Trophoblast cell (in vitro differentiated cells and primary cell): ENCODE measurements around the gene ANP32E.

Source experiments
- DNase-seq, 2 donors: peaks; one replicate each; pipeline ENCODE4 v3.0.0-alpha.2; 2016
- H2AFZ ChIP-seq: 2 replicates; pipeline ENCODE4 v1.6.1; 2013; ENCODE audit warnings: low read length, moderate library complexity, mild to moderate bottlenecking; ENCODE audit not compliant: insufficient read depth, poor library complexity
- H2AK5ac ChIP-seq: 2 replicates; pipeline ENCODE4 v1.6.1; 2013; ENCODE audit warnings: mild to moderate bottlenecking, low read length
- H2BK120ac ChIP-seq: 2 replicates; pipeline ENCODE4 v1.6.1; 2013; ENCODE audit warnings: low read length, mild to moderate bottlenecking, moderate library complexity; ENCODE audit not compliant: insufficient read depth, poor library complexity
- H2BK12ac ChIP-seq: 2 replicates; pipeline ENCODE4 v1.6.1; 2013; ENCODE audit warnings: mild to moderate bottlenecking, low read length, moderate library complexity
- H2BK5ac ChIP-seq: 2 replicates; pipeline ENCODE4 v1.6.1; 2013; ENCODE audit warnings: low read length, low read depth, moderate library complexity, mild to moderate bottlenecking; ENCODE audit not compliant: poor library complexity
- H3K14ac ChIP-seq: 2 replicates; pipeline ENCODE4 v1.6.1; 2013; ENCODE audit warnings: mild to moderate bottlenecking, low read length
- H3K18ac ChIP-seq: 2 replicates; pipeline ENCODE4 v1.6.1; 2013; ENCODE audit warnings: mild to moderate bottlenecking, low read length
- H3K23ac ChIP-seq: 2 replicates; pipeline ENCODE4 v1.6.1; 2013; ENCODE audit warnings: low read length
- H3K27ac ChIP-seq: 2 replicates; pipeline ENCODE4 v1.5.1; 2013; ENCODE audit warnings: low read depth, mild to moderate bottlenecking, inconsistent platforms, low read length, moderate library complexity
- H3K27me3 ChIP-seq: 2 replicates; pipeline ENCODE4 v1.6.1; 2013; ENCODE audit warnings: inconsistent platforms, mild to moderate bottlenecking, low read length, moderate library complexity; ENCODE audit not compliant: insufficient read depth
- H3K36me3 ChIP-seq, 2 experiments: 1 replicate in 1 of 2; 2 replicates in 1 of 2; pipeline ENCODE4 v1.6.1; 2013; ENCODE audit warnings: low read length in 2 of 2, mild to moderate bottlenecking in 2 of 2, moderate library complexity in 1 of 2; ENCODE audit not compliant: insufficient read depth in 2 of 2, control insufficient read depth in 1 of 2
- H3K4ac ChIP-seq: 2 replicates; pipeline ENCODE4 v1.6.1; 2013; ENCODE audit warnings: low read depth, mild to moderate bottlenecking, low read length, moderate library complexity
- H3K4me1 ChIP-seq, 2 experiments: 1 replicate in 1 of 2; 2 replicates in 1 of 2; pipeline ENCODE4 v1.6.1; 2013; ENCODE audit warnings: low read length in 2 of 2, mild to moderate bottlenecking in 2 of 2, moderate library complexity in 1 of 2; ENCODE audit not compliant: insufficient read depth in 2 of 2, control insufficient read depth in 1 of 2
- H3K4me2 ChIP-seq: 2 replicates; pipeline ENCODE4 v1.6.1; 2013; ENCODE audit warnings: inconsistent platforms, mild to moderate bottlenecking, low read length, moderate library complexity
- H3K4me3 ChIP-seq: 2 replicates; pipeline ENCODE4 v1.5.1; 2013; ENCODE audit warnings: mild to moderate bottlenecking, low read depth, low read length, inconsistent platforms
- H3K79me1 ChIP-seq: one replicate; pipeline ENCODE4 v1.6.1; 2013; ENCODE audit warnings: low read length
- H3K79me2 ChIP-seq: 2 replicates; pipeline ENCODE4 v1.6.1; 2013; ENCODE audit warnings: low read length, mild to moderate bottlenecking; ENCODE audit not compliant: control insufficient read depth, insufficient read depth, poor library complexity
- H3K9ac ChIP-seq: 2 replicates; pipeline ENCODE4 v1.6.1; 2013; ENCODE audit warnings: mild to moderate bottlenecking, low read length
- H3K9me3 ChIP-seq: 2 replicates; pipeline ENCODE4 v1.6.1; 2013; ENCODE audit warnings: low read depth, mild to moderate bottlenecking, control low read depth, inconsistent platforms, low read length; ENCODE audit not compliant: insufficient read depth
- H4K12ac ChIP-seq: 2 replicates; pipeline ENCODE4 v1.6.1; 2013; ENCODE audit warnings: low read depth, mild to moderate bottlenecking, low read length, moderate library complexity
- H4K8ac ChIP-seq: 2 replicates; pipeline ENCODE4 v1.6.1; 2013; ENCODE audit warnings: low read depth, mild to moderate bottlenecking, low read length, moderate library complexity
- H4K91ac ChIP-seq: one replicate; pipeline ENCODE4 v1.6.1; 2013; ENCODE audit warnings: low read depth, mild to moderate bottlenecking, low read length, moderate library complexity
- WGBS: extraction: QIAGEN DNeasy Blood & Tissue Kit; methylation state at CpG from one replicate; pipeline ENCODE4 v1.1.7; 2013; ENCODE audit warnings: missing lambda C conversion rate; ENCODE audit not compliant: insufficient read length, insufficient coverage; ENCODE audit errors: extremely low coverage; 5-methylcytosine and 5-hydroxymethylcytosine counted together

The ANP32E gene

DNA sequence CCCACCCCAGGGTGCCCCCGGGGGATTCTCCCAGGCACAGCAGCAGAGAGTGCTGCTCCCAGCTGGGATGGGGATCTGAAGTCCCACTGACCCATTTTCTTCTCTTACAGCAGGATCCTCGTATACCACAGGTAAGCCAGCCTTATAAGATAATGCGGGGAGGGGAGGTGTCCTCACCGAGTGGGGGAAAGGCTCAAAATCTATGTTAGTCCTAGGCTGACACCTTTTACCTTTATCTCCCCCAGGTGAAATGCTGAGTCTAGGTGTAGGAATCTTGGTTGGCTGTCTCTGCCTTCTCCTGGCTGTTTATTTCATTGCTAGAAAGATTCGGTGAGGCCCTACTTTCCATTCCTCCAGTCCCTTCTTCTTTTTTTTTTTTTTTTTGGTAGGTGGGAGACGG lies 27.6 kb upstream of the ANP32E start:
- no peak overlapping the region for H4K91ac ChIP-seq
- no peak overlapping the region for H2BK12ac ChIP-seq
- no peak overlapping the region for H2BK5ac ChIP-seq
- H2AK5ac ChIP-seq = no peak overlapping the region
- H3K36me3 ChIP-seq = peaks cover 13 to 25% of the 10 kb centered on the region in 2 experiments
- peaks cover 14 to 21% of the 10 kb centered on the region in 2 experiments for H3K4me1 ChIP-seq
- no peaks in the 10 kb centered on the region for H3K9me3 ChIP-seq
- H2AFZ ChIP-seq = no peak overlapping the region
- no peak overlapping the region for H3K23ac ChIP-seq
- H3K4ac ChIP-seq = no peak overlapping the region
- H3K79me1 ChIP-seq = peaks cover 9% of the 10 kb centered on the region
- DNase-seq = no peak
- H3K27me3 ChIP-seq = no peaks in the 10 kb centered on the region
- H3K4me3 ChIP-seq = no peak overlapping the region
- no peak overlapping the region for H3K9ac ChIP-seq
- no peak overlapping the region for H2BK120ac ChIP-seq
- H3K18ac ChIP-seq = no peak overlapping the region
- peaks cover 8% of the 10 kb centered on the region for H3K79me2 ChIP-seq
- H3K4me2 ChIP-seq = no peak overlapping the region
- no CpG with 5 or more reads among the region's 6 CpGs for WGBS
- H3K27ac ChIP-seq = no peak overlapping the region
- H4K12ac ChIP-seq = no peak overlapping the region
- H4K8ac ChIP-seq = no peak overlapping the region
- H3K14ac ChIP-seq = no peak overlapping the region

DNA sequence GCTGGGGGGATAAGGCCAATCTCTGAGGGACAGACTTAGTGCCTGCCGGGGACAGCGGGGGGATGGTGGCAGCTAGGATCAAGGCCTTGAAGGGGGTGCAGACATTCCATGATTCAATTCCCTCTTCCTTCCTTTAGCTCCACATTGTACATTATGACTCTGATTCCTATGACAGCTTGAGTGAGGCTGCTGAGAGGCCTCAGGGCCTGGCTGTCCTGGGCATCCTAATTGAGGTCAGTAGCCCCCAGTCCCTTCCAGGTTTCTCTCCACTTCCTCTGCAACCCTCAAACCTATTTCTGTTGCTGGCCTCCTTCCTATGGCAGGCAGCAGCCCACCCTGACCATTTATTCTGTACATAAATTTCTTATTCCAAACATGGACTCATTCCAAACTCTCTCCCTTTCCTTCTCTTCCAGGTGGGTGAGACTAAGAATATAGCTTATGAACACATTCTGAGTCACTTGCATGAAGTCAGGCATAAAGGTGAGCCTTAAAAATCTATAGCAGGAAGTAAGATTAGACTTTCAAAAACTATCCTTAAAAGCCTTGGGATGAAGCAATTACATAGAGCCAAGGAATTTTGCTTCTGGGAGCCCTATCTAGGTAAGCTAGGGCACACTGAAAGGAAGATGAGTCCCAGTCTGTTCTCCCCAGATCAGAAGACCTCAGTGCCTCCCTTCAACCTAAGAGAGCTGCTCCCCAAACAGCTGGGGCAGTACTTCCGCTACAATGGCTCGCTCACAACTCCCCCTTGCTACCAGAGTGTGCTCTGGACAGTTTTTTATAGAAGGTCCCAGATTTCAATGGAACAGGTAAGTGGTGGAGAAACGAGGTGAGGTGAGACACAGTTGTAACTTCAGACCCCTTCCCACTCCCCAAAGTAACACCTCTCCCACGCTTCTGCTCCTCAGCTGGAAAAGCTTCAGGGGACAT lies 26.7 kb upstream of the ANP32E start:
- no peak overlapping the region for H3K18ac ChIP-seq
- peaks cover 13 to 25% of the 10 kb centered on the region in 2 experiments for H3K36me3 ChIP-seq
- no peak overlapping the region for H3K23ac ChIP-seq
- H3K4me3 ChIP-seq = no peak overlapping the region
- H3K27ac ChIP-seq = no peak overlapping the region
- H4K91ac ChIP-seq = no peak overlapping the region
- H2BK5ac ChIP-seq = no peak overlapping the region
- no peak overlapping the region for H2AK5ac ChIP-seq
- H3K14ac ChIP-seq = no peak overlapping the region
- H3K79me2 ChIP-seq = no peaks in the 10 kb centered on the region
- no peak for DNase-seq
- WGBS = no CpG with 5 or more reads among the region's 6 CpGs
- no peak overlapping the region for H3K4ac ChIP-seq
- H2BK120ac ChIP-seq = no peak overlapping the region
- no peak overlapping the region for H4K8ac ChIP-seq
- H3K9me3 ChIP-seq = no peaks in the 10 kb centered on the region
- no peak overlapping the region for H2AFZ ChIP-seq
- H2BK12ac ChIP-seq = no peak overlapping the region
- H3K27me3 ChIP-seq = no peaks in the 10 kb centered on the region
- no peak overlapping the region for H3K4me2 ChIP-seq
- no peak overlapping the region for H4K12ac ChIP-seq
- no peak overlapping the region for H3K9ac ChIP-seq
- peaks cover 10% of the 10 kb centered on the region for H3K79me1 ChIP-seq
- peaks cover 14 to 23% of the 10 kb centered on the region in 2 experiments for H3K4me1 ChIP-seq

DNA sequence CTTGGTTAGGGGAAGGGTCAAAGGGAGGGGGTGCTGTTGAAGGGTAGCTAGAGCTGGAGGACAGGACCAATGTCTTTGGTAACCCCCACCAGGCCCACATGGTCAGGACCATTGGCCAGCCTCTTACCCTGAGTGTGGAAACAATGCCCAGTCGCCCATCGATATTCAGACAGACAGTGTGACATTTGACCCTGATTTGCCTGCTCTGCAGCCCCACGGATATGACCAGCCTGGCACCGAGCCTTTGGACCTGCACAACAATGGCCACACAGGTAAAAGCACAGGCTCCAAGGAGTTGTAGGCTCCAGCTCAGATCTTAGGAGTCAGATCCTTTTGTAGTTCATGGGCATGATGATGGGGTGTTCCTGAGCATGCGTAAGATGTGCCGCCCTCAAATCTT lies 25.5 kb upstream of the ANP32E start:
- Histone ChIP-seq H3K23ac (no peak overlapping the region), H3K27me3 (no peaks in the 10 kb centered on the region), H2BK12ac (no peak overlapping the region), H4K91ac (no peak overlapping the region), H3K4me3 (no peak overlapping the region), H3K27ac (no peak overlapping the region), H4K8ac (no peak overlapping the region), H3K79me2 (no peaks in the 10 kb centered on the region), H2AK5ac (no peak overlapping the region), H2BK5ac (no peak overlapping the region), H3K4me1 (peaks cover 25 to 34% of the 10 kb centered on the region in 2 experiments), H3K9me3 (no peaks in the 10 kb centered on the region), H3K9ac (no peak overlapping the region), H3K4me2 (no peak overlapping the region), H3K4ac (no peak overlapping the region), H3K18ac (no peak overlapping the region), H3K79me1 (peaks cover 15% of the 10 kb centered on the region), H3K14ac (no peak overlapping the region), H2BK120ac (no peak overlapping the region), H2AFZ (no peak overlapping the region), H4K12ac (no peak overlapping the region), H3K36me3 (peaks cover 8 to 15% of the 10 kb centered on the region in 2 experiments)
- DNase-seq = no peak
- no CpG with 5 or more reads among the region's 6 CpGs for WGBS

DNA sequence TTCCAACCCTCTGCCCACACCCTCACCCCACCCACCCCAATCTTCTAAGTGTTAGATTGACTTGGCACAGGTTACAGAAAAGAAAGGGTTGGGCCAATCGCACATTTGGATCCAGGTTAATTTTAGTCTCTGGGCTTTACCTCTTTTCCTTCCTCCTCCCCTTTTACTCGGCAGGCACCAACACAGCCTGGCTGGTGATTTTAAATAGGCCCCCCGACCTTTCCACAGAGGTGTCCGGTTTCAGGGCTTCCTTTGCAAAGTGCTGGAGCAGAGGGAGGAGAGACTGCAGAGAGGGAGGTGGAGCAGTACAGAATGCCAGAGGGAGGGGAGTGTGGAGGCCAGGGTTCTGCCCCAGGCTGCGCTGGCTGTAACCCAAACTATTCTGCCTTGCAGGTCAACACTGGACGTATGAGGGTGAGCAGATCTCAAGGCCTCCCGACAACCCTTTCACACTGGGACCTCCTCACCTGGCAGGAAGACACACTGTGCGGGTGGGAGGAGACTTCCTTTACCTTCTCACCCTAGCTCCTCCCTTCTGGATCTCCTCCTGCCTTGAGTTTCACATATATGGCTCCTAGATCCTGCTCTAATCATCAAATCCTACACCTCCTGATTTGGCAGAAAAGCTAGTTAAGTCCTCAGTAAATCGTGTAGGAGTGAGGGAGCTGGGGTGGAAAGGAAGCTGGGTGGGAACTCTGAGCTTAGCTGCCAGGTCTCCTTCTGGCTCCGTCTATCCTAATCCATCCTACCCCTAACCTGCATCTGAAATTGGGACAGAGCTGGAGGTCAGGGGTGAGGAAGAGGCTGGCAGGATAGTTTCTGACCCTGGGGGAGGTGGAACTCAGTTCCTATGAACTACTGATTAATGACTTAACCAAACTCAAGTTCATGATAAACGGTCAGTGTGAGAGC lies 24.1 kb upstream of the ANP32E start:
- Histone ChIP-seq H3K23ac (no peak overlapping the region), H4K12ac (peak overlapping the region; percentile 3), H4K8ac (peak overlapping the region; percentile 62), H3K4me3 (no peak overlapping the region), H2AFZ (no peak overlapping the region), H2BK12ac (peak overlapping the region; percentile 46), H2AK5ac (no peak overlapping the region), H3K79me2 (no peaks in the 10 kb centered on the region), H3K4me2 (peak overlapping the region; percentile 49), H3K27me3 (no peaks in the 10 kb centered on the region), H3K27ac (peak overlapping the region; percentile 34), H3K9me3 (no peaks in the 10 kb centered on the region), H3K4me1 (peaks cover 27 to 36% of the 10 kb centered on the region in 2 experiments), H3K79me1 (peaks cover 15% of the 10 kb centered on the region), H4K91ac (peak overlapping the region; percentile 42), H3K36me3 (peaks cover 0 to 5% of the 10 kb centered on the region in 2 experiments), H3K18ac (no peak overlapping the region), H3K9ac (no peak overlapping the region), H3K14ac (peak overlapping the region; percentile 42), H2BK5ac (peak overlapping the region; percentile 79), H2BK120ac (no peak overlapping the region), H3K4ac (no peak overlapping the region)
- peak; percentile 35 to 40 for DNase-seq
- WGBS = no CpG with 5 or more reads among the region's 11 CpGs
